SKM-1 treated with dmso at 0.1 percent for 144 hours (cell line): Measurements from ENCODE around the gene KCNIP1.
"Not testable (repeated sequence)": the region's sequence is repeated elsewhere in the genome, so short reads cannot be mapped to it uniquely, and the experiment has no call there.

Experiments used
- DNase-seq: peaks from one replicate; lab custom pipeline; 2025; ENCODE audit not compliant: unreplicated experiment; lab: John Stamatoyannopoulos, UW

KCNIP1 gene

GRCh38 chr5:170762298-170762697 lies 258.5 kb downstream of the KCNIP1 start:
- not testable (repeated sequence) for DNase-seq

GRCh38 chr5:170765868-170766267 lies 262.0 kb downstream of the KCNIP1 start:
- DNase-seq, result not testable (repeated sequence)

DNA sequence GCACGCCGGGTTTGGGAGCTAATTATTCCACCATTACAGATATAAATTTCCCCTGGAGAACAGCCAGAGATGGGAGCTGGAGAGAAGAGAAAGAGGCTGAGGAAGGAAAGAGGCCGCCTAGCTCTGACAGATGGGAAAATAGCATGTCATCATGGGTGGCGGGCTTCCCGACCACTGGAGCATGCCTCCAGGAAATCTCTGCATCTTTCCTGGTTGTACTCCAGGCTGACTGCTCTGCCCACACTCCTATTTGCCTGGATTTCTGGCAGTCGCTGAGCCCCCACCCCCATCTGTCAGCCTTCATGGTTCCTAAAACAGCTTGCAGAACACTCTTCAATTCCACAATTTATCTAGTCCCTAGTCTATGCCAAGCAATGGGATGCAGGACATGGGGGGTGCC lies 265.4 kb downstream of the KCNIP1 start:
- no peak for DNase-seq

- DNase-seq, result no peak
Observed at GRCh38 chr5:170769898-170770416, 266.1 kb downstream of the KCNIP1 start.

GRCh38 chr5:170771496-170771895 lies 267.7 kb downstream of the KCNIP1 start:
- DNase-seq, result no peak

DNA sequence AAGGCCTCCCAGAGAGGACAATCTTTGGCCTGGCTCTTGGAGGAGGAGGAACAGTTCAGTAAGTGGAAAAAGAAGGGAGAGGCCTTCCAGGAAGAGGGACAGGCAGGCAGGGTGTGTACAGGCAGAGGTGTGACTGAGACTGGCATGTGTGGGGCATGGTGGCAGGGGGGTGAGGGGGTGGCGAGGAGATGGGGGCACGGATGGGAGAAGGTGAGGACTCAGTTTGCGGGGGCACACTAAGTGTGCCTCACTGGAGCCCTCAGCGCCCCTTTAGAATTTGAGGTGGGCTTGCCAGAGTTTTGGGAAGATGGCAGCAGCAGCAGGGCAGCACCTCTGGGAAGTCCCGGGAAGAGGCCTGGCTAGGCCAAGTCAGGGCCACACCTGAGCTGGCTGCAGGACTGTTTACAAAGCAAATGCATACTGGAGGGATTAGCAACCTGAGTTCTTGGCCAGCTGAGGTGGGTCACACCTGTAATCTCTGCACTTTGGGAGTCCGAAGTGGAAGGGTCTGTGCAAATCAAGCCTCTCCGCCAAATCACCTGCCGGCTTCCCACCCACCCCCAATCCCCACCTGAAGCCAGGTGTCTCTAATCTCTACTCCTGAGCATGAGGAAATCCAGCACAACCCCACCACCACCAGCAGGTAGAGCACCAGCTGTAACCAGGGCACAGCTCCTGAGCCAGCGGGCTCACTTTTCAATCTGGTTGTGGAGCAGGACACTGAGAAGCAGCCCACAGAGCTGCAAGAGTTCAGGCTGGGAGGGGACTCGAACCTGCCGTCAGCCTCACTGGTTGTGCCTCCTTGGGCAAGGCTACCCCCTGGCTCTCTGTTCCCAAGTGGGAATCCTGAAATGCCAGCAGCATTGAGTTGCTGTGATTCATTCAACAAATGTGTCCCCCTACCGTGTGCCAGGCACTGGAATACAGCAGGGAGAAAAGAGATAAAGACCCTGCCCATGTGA lies 269.5 kb downstream of the KCNIP1 start:
- no peak for DNase-seq

DNA sequence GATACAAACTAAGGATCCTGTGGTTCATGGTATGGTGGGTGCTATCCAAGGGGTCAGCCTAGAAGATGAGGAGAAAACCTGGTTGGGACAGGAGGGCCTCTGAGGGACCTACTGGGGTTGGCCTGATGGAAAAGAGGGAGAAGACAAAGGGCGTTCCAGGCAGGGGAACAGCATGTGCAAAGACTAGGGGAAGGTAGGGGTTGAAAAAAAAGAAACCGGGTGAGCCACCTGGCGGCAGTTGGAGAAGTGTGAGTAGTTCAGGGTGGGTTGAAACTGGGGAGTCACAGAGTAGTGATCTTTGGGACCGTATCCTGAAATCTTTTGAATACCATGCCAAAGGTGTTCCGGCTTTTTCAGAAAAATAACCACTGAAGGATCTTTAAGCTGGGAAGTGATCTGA lies 271.0 kb downstream of the KCNIP1 start:
- DNase-seq, result no peak

DNA sequence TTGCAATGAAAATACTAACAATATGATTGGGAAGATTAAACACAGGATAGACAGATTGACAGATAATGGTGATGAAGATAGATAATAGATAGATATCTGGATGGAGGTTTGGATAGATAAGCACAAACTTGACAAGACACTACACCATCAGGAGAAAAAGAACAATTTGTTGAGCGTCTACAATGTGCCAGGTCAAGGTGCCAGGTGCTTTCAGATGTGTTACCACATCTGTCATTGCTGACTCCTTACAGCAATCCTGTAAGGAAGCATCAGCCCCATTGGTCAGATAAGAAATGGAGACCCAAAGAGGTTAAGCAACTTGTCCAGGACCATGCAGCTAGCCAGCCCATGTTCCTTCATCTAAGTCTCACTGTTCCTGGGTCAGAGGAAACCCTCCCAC lies 278.1 kb downstream of the KCNIP1 start:
- DNase-seq, result no peak

- DNase-seq, result no peak
Observed at GRCh38 chr5:170782438-170782837, 278.6 kb downstream of the KCNIP1 start.

DNA sequence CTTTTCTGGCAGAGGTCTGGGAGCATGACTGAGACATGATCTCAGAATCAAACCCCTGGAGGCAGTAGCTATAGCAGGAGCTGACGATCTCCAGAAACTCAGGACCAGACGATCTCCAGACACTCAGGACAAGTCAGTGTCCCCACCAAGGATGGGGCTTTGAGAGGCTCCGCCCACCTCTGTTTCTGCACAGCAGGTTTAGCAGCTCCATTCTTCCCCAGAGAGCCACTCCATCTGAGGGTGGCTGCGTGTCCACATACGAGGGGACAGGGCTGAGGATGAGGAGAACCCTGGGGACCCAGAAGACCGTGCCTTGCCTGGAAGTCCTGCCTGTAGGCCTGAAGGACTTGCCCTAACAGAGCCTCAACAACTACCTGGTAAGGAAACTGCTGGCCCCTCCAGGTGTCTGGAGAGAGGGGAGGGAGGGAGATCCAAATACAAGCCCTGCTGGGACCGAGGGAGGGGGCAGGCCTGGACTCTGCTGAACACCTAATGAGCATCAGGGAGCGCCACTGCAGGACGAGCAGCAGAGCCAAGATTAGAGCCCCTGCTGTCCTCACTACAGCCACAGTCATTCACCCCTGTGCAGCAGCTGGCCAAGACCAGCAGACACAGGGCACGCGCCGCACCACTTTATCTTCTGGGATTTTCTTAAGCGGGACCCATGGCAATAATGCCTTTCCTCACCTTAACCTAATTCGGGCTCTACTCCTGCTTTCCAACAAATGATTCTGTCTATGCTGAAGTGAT lies 279.9 kb downstream of the KCNIP1 start, which contains the start of gene GABRP:
Gene GABRP (plus strand): TSS at position 228 of the 750 bp plus-strand sequence. CDS start 4,891 bp downstream, outside the sequence.
- no peak for DNase-seq

GRCh38 chr5:170785416-170785815 lies 281.6 kb downstream of the KCNIP1 start:
- no peak for DNase-seq
